GM23248 (cell line): Measurements from ENCODE around the gene NAA10.

Source experiments
- EZH2 ChIP-seq: fragments of 200-600 bp; sonication (generic); IDR thresholded peaks from 2 replicates; pipeline ENCODE4 v1.6.1; 2018; ENCODE audit warnings: antibody characterized with exemption, mild to moderate bottlenecking; ENCODE audit not compliant: insufficient read depth, poor library complexity, severe bottlenecking
- EZH2phosphoT487 ChIP-seq: fragments of 200-600 bp; sonication (generic); IDR thresholded peaks from 2 replicates; pipeline ENCODE4 v1.6.1; 2018; ENCODE audit warnings: antibody characterized with exemption, moderate library complexity, mild to moderate bottlenecking, low read depth; ENCODE audit not compliant: insufficient read depth

DNA sequence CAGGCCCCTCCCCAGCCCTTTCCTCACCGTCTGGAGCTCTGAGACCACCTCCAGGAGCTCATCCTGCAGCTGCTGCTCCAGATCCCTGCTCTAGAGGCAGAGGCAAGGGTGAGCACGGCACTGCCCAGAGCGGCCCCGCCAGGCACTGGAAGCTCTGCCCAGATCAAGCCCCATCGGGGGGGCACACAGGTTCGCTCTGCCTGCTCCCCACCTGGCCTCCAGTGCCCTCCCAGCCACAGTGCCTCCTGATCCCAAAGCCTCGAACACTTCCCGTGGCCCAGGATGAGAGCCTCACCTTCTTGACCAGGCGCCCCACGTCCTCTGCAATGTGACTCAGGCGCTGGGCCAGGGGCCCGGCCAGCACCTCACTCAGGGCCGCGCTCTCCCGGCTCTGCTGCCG is 13.8 kb downstream of the NAA10 start:
- TF ChIP-seq EZH2: no peak
- TF ChIP-seq EZH2phosphoT487: no peak
